Skeletal muscle tissue (tissue), 4 donors: Measurements from ENCODE around the gene BTBD17. TPM values are rescaled to one million over a fixed set of nuclear protein-coding genes. Genes with fewer than 3 reads are reported as not detected.

ENCODE experiments used
- H3K27ac ChIP-seq: one replicate; pipeline ENCODE4 v1.7.0; 2013; ENCODE audit warnings: mild to moderate bottlenecking, low read depth, low read length, inconsistent platforms
- H3K27me3 ChIP-seq, 3 donors: one replicate each; pipeline ENCODE4 v1.7.0; 2013; ENCODE audit warnings: low read length in 3 of 3; ENCODE audit not compliant: control insufficient read depth in 3 of 3, insufficient read depth in 3 of 3
- H3K36me3 ChIP-seq, 3 donors: one replicate each; pipeline ENCODE4 v1.7.0; 2013; ENCODE audit warnings: low read length in 3 of 3; ENCODE audit not compliant: control insufficient read depth in 3 of 3, insufficient read depth in 3 of 3
- H3K4me1 ChIP-seq, 3 donors: one replicate each; pipeline ENCODE4 v1.7.0; 2013; ENCODE audit warnings: low read length in 3 of 3, mild to moderate bottlenecking in 3 of 3; ENCODE audit not compliant: control insufficient read depth in 3 of 3, insufficient read depth in 3 of 3
- H3K4me3 ChIP-seq, 3 donors: one replicate each; pipeline ENCODE4 v1.7.0; 2013; ENCODE audit warnings: low read length in 3 of 3
- H3K9ac ChIP-seq, 3 donors: one replicate each; pipeline ENCODE4 v1.7.0; 2013; ENCODE audit warnings: low read length in 3 of 3, mild to moderate bottlenecking in 3 of 3, moderate library complexity in 2 of 3, low read depth in 1 of 3
- H3K9me3 ChIP-seq, 3 donors: one replicate each; pipeline ENCODE4 v1.7.0; 2013; ENCODE audit warnings: low read length in 3 of 3; ENCODE audit not compliant: control insufficient read depth in 3 of 3
- total RNA-seq: library from RNA; depleted of rRNA; stranded (reverse); fragments of >200 nt; gene quantifications from one replicate; pipeline ENCODE4 v1.2.3, GENCODE V29; 2014
- donor health status: Osteomylitis.

BTBD17 gene
- total RNA-seq, 1 donor from 2014 or later: not detected

DNA sequence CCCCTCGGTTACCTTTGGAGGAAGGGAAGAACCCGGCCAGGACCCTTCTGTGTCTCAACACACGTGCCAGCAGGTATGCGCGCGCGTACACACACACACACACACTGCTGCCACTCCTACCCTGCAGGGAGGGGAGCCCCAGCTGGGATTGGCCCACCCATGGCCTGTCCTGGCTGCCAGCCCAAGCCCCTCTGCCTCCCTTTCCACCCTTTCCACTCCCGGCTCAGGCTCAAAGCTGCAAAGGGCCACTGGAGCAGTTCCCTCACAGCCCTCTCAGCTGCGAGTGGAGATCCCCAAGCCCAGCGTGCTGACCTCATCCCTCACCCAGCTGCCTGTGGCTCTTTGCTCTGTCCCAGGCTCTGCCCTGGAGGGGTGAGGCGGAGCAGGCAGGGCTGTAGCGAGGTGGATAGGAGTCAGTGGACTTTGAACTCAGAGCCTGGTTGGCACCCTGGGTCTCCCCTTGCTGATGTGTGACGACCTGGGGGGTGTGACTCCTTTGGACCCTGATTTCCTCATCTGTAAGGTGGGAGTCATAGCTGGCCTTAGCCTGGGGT is 21.1 kb downstream of the BTBD17 start:
- no peaks in the 10 kb centered on the region for H3K4me1 ChIP-seq
- peaks cover 16 to 67% (median 31%) of the 10 kb centered on the region in 3 donors for H3K27me3 ChIP-seq
- H3K27ac ChIP-seq: no peak overlapping the region
- no peaks in the 10 kb centered on the region for H3K9me3 ChIP-seq
- H3K9ac ChIP-seq: no peak overlapping the region
- H3K4me3 ChIP-seq: no peak overlapping the region
- no peaks in the 10 kb centered on the region for H3K36me3 ChIP-seq

DNA sequence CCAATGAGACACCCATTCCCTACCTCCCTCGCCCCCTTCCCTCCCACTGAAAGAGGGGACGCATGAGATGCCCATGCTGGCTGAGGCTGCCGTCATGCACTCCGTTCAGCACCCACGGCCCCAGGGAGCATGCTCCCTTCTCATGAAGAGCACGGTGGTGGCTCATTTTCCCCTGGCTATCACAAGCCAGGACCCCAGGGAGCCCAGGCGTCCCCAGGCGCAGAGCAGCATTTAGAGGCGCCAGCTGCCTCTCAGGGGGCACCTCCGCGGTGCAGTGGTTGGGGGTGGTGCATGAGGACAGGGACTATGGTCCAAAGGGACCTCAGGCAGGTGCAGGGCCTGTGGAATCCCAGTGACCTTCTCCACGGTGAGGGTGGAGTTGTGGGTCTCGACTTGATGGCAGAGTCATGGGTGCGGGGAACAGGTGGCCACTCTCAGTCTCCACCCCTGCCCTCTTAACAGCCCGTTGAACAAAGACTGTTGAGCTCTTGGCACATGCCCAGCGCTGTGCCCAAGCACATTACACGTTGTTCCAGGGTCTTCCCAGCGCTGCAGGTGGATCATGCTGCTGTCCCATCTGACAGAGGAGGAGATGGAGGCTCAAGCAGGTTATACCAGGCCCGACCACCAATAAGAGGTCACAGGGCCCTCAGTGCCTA is 22.0 kb downstream of the BTBD17 start:
- no peak overlapping the region for H3K27ac ChIP-seq
- no peak overlapping the region for H3K9ac ChIP-seq
- H3K36me3 ChIP-seq: no peaks in the 10 kb centered on the region
- H3K4me3 ChIP-seq: no peak overlapping the region
- H3K4me1 ChIP-seq: no peaks in the 10 kb centered on the region
- peaks cover 16 to 65% (median 34%) of the 10 kb centered on the region in 3 donors for H3K27me3 ChIP-seq
- H3K9me3 ChIP-seq: no peaks in the 10 kb centered on the region

DNA sequence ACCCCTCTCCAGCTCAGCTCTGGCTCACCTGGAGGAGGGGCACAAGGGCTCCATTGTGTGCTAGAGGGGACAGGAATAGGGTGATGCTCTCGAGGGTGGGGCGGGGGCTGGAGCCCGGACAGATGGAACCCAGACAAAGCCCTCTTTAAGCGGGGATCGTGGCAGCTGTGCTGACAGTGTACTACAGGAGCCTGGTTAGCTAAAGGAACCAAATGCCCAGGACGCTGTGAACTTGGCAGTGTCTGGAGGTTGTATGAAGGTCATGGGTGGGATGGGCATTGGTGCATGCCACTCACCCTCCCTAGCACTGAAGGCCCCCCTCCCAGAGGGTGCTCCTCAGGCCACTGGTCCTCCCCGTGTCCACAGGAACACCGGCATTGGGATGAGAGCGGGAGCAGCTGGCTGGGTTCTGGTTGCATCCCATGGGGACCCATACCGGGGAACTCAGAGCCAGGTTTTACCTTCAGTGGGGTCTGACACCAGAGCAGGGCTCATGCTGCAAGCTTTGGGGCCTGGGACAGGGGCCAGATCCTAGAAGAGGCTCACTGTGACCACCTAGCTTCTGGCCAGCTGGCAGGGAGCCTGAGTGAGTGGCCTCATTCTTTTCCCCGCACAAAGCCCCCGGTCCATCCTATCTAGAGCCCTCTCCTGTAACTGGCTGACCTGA is 23.7 kb downstream of the BTBD17 start:
- no peak overlapping the region for H3K9ac ChIP-seq

DNA sequence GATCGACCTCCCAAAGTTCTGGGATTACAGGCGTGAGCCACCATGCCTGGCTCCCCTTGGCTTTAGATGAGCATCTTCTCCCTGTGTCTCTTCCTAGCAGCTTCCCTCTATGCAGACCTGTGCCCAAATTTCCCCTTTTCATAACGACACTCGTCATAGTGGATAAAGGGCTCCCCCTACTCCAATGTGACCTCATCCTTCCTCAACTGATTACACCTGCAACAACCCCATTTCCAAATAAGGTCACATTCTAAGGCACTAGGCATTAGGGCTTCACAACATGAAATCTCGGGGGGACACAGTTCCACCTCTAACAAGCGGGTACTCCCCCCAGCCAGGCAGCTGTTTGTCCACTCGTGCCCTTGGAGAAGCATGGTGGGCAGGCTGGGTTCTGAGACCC is 25.4 kb downstream of the BTBD17 start:
- no peak overlapping the region for H3K9ac ChIP-seq
- H3K27me3 ChIP-seq: peaks cover 16 to 47% (median 31%) of the 10 kb centered on the region in 3 donors
- H3K4me3 ChIP-seq: no peak overlapping the region
- no peaks in the 10 kb centered on the region for H3K9me3 ChIP-seq
- no peaks in the 10 kb centered on the region for H3K36me3 ChIP-seq
- no peak overlapping the region for H3K27ac ChIP-seq
- H3K4me1 ChIP-seq: no peaks in the 10 kb centered on the region

More for the DNA sequence above, 23.7 kb downstream of the BTBD17 start:
- Histone ChIP-seq H3K27me3 (peaks cover 16 to 59% (median 31%) of the 10 kb centered on the region in 3 donors), H3K27ac (no peak overlapping the region), H3K4me3 (no peak overlapping the region), H3K4me1 (no peaks in the 10 kb centered on the region), H3K9me3 (no peaks in the 10 kb centered on the region), H3K36me3 (no peaks in the 10 kb centered on the region)

DNA sequence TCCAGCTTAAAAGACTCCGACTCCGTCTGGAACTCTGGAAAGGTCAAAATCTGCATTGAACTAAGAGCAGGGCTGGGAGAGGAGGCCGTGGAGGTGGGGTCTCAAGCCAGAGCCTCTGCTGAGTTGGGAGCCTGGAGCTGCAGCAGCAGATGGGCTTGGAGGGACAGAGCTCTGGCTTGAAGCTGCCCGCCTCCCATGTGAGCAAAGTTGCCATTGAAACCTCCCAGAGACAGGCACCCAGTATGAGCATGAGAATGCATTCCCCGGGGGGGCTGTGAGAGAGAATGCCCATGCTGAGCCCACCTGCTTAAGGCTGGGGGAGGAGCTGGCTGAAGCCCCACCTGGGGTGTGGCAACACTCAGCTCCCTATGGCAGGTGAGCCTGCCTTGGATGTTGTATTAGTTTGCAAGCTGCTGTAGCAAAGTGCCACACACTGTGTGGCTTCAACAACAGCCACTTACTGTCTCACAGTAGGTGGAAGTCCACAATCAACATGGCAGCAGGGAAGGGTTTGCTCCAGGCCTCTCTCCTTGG is 26.1 kb downstream of the BTBD17 start:
- peaks cover 16 to 48% (median 31%) of the 10 kb centered on the region in 3 donors for H3K27me3 ChIP-seq
- H3K4me1 ChIP-seq: no peaks in the 10 kb centered on the region
- H3K9me3 ChIP-seq: no peaks in the 10 kb centered on the region
- no peak overlapping the region for H3K4me3 ChIP-seq
- H3K27ac ChIP-seq: no peak overlapping the region
- H3K36me3 ChIP-seq: no peaks in the 10 kb centered on the region
- H3K9ac ChIP-seq: no peak overlapping the region

DNA sequence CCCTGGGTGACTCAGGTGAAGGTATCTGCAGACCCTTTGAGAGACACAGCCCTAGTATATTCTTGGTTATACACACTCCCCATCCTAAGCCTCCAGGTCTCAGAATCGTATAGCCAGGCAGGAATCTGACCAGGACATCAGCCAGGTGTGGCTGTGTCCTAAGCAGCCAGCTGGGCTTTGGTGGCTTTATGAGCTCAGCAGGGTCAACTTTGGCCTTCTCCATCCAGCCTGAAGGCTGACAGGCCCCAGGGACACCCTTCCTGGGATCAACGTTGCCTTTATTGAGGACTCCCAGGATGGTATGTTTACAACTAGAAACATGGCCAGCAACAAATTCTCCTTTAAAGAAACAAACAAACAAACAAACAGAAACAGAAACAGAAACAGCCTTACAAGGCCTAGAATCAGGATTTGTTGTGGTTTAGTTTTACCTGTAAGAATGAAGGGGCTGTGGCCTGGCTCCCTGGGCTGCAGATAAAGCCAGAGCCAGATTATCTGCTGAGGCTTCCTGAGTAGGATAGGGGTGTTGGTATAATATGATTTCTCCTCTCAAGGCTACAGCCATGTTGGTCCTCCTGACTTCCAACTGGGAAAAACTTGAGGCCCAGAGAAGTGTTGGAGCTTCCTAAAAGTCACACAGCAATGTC is 27.2 kb downstream of the BTBD17 start:
- H3K4me3 ChIP-seq: no peak overlapping the region
- no peak overlapping the region for H3K9ac ChIP-seq
- H3K36me3 ChIP-seq: no peaks in the 10 kb centered on the region
- H3K9me3 ChIP-seq: no peaks in the 10 kb centered on the region
- H3K27me3 ChIP-seq: peaks cover 19 to 39% (median 30%) of the 10 kb centered on the region in 3 donors
- no peak overlapping the region for H3K27ac ChIP-seq
- no peaks in the 10 kb centered on the region for H3K4me1 ChIP-seq

DNA sequence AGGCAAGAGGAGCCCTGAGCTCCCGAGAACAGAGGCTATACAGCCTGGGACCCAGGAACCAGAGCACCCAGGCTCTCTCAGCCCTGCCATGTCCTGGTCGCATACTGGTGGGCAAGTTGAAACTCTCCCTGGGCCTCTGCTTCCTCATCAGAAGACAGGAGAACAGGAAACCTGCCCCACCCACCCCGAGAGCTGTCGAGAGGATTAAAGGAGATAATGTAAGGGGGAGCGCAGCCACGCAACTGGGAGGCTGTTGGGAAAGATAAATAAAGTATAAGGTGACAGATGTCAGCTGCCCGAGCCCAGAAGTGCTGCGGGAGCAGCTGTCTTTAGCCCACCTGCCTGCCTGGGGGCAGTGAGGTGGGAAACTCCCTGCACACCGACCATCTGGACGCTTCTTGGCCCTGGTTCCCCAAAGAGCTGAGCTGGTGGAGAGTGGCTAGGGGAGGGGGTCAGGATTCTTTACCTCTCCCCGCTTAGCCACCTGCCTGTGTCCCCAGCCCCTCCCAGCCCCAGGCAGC is 28.8 kb downstream of the BTBD17 start:
- H3K36me3 ChIP-seq: no peaks in the 10 kb centered on the region
- H3K27me3 ChIP-seq: peaks cover 18 to 25% (median 20%) of the 10 kb centered on the region in 3 donors
- H3K4me1 ChIP-seq: no peaks in the 10 kb centered on the region
- H3K9me3 ChIP-seq: no peaks in the 10 kb centered on the region
- no peak overlapping the region for H3K4me3 ChIP-seq
- H3K27ac ChIP-seq: no peak overlapping the region
- H3K9ac ChIP-seq: no peak overlapping the region

DNA sequence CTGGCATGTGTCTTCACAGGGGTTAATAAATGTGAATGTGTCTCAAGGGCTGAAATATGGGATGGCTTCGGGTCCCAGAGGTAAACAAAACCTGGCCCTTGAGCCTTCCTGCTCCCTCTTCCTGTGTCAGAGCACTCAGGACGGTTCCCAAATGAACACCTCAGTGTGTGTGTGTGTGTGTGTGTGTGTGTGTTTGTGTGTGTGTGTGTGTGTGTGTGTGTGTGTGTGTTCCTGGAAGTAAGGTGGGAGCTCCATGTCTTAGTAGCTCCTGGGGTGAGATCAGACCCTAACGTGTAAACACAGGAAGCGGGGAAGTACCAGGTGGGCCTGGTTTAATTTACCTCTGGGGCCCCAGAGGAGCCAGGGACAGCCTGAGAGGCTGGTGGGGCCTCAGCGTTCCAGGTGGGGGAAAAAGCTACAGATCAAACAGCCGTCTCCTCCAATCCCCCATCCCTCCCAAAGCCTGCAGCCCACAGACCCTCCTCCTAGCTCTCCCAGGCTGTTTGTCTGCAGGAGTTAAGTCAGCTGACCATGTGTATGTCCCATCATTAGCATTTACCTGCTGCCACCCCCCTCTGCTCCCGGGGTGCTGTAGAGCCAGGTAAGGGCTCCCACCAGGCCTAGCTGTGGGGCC is 29.5 kb downstream of the BTBD17 start:
- H3K9ac ChIP-seq: no peak overlapping the region
- H3K27ac ChIP-seq: no peak overlapping the region
- H3K4me3 ChIP-seq: no peak overlapping the region
- H3K27me3 ChIP-seq: peaks cover 12 to 20% (median 15%) of the 10 kb centered on the region in 3 donors
- no peaks in the 10 kb centered on the region for H3K4me1 ChIP-seq
- no peaks in the 10 kb centered on the region for H3K36me3 ChIP-seq
- H3K9me3 ChIP-seq: no peaks in the 10 kb centered on the region

DNA sequence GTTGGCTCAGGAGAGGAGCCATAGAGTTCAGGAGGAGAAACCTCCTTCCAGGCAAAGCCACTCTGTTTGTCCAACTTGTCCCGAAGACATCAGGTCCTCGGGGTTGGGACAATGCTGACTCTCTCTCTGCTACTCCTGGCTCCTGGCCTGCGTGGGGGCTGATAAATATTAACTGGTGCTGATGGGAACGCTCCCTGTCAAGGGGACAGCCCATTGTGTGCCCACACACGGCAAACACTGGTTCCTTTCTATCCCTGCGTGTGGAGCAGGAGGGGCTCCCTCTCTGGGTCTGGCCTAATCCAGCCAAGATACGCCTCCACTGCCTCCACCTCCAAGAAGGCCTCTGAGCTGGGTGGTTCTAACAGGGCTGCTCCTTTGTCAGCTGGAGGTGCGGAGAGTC is 31.2 kb downstream of the BTBD17 start:
- Histone ChIP-seq H3K9ac (no peak overlapping the region), H3K27me3 (peaks cover 10 to 14% (median 12%) of the 10 kb centered on the region in 3 donors), H3K4me1 (peaks cover 7 to 16% (median 15%) of the 10 kb centered on the region in 3 donors)

More for the DNA sequence above, 31.2 kb downstream of the BTBD17 start:
- Histone ChIP-seq H3K4me3 (no peak overlapping the region), H3K36me3 (no peaks in the 10 kb centered on the region), H3K27ac (no peak overlapping the region), H3K9me3 (no peaks in the 10 kb centered on the region)
